Renal cortical epithelial cell (primary cell): ENCODE data around the gene MED26. TPM values are rescaled to one million over a fixed set of nuclear protein-coding genes. Genes with fewer than 3 reads are reported as not detected.

ENCODE experiments used
- DNase-seq: peaks from one replicate; pipeline ENCODE4 v3.0.0-alpha.2; 2011; ENCODE audit warnings: low read depth
- total RNA-seq: library from RNA; depleted of rRNA; stranded (reverse); fragments of >200 nt; gene quantifications from 2 replicates; pipeline ENCODE4 v1.2.3, GENCODE V29; 2014

Gene MED26
- total RNA-seq, 1 donor from 2014 or later, result 6.9 TPM

DNA sequence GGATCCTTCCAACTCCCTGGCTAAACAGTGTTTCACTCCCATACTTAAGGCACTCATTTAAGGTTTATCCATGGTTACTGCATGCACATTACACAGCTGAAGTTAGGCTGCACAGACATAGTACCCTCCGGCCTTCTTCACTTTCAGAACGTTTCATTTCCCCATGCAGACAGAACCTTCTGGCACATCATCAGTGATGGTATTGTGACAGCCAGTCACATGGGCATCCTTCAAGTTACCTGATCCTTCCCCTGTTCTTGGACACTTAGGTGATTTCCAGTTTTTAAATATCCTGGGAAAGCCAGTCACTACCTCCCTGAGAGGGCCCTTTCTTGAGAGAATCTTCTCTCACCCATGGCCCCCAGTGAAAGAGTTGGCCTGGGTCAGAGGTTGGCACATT, 22.8 kb upstream of the MED26 start:
- DNase-seq, result no peak

DNA sequence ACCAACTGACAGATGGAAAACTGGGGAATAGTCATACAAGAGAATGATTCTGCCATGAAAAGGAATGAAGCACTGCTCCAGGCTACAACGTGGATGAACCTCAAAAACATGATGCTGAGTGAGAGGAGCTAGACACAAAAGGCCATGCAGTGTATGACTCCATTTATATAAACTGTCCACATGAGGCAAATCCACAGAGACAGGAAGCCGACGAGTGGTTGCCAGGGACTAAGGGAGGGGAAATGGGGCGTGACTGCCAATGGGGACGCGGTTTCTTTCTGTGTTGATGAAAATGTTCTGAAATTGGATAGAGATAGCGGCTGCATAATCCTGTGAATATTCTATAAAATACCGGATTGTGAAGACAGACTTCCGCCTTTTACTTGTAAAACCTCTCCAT, 21.7 kb upstream of the MED26 start:
- DNase-seq, result peak; percentile 43

DNA sequence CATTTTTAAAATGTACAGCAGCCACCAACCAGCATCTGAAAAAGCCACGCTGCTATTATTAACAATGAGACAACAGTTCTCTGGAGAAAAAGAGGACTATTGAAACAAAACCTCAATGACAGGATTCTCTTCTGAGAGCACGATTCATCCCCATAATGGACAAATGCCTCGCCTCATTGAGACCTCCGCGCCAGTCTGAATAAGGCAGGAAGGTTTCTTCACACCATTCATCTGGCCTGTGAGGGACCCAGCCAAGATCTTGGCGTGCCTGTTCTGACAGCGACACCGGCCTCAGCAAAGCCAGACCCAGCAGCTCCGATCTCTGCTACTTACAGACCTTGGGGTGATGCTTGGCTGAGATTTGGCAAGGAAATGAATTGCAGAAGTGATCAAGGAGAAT, 17.1 kb upstream of the MED26 start:
- no peak for DNase-seq

DNA sequence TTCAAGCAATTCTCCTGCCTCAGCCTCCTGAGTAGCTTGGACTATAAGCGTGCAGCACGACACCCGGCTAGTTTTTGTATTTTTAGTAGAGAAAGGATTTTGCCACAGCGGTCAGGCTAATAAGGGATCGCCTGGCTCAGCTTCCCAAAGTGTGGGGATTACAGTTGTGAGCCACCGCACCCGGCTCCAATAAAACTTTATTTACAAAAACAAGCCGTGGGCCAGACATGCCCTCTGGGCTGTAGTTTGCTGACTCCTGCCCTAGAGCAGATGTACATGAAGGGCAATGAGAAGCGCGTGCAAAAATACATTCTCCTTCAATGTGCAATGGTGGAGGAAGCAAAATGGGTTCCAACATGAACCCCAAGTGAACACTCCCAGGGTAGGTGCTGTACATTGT, 13.7 kb upstream of the MED26 start:
- no peak for DNase-seq

DNA sequence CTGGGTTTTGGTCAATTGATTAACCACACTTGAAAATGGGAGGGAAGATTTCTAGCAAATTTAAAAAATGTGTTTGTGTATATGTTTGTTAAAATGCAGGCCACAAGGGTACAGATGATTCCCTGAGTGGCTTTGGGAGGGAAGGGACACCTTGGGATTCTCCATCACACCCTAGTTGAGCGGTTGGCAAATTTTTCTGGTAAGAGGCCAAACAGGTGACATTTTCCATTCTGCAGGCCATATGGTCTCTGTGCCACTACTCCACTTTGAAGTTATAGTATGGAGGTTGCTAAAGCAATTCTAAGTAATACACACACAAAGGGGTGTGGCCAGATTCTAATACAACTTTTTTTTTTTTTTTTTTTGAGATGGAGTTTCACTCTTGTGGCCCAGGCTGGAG, 12.9 kb upstream of the MED26 start:
- no peak for DNase-seq

DNA sequence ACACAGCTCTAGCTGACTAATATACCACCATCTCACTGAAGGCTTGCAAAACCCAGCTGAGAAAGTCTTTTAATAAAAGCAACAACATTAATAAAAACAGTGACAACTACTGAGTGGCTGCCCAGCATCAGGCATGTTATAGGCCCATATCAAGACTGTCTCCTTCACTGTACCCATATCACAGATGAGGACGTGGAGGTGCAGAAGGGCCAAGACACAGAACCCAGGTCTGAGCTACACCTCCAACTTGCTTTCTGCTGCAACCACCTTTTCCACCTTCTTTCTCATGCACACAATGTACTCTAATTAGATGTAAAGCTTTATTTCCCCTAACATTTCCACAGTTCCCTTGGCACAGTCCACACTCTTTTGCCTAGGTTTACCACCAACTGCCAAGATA, 10.7 kb upstream of the MED26 start:
- no peak for DNase-seq

DNA sequence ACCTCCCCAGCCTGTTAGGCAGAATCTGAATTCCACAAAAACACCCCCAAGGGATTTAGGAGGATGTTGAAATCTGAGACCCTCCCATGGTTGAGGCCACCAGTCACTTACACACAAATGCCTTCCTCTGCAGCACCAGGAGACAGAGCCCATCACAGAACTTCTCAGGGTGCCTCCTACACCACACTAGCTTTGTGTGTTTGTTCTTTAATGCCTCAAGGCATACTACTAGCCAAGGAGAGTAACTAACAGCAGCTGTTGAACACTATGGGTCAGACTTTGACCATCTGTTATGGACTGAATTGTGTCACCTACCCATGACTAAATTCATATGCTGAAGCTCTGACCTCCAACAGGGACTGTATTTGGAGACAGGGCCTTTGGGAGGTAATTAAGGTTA, 9.5 kb upstream of the MED26 start:
- DNase-seq, result no peak

DNA sequence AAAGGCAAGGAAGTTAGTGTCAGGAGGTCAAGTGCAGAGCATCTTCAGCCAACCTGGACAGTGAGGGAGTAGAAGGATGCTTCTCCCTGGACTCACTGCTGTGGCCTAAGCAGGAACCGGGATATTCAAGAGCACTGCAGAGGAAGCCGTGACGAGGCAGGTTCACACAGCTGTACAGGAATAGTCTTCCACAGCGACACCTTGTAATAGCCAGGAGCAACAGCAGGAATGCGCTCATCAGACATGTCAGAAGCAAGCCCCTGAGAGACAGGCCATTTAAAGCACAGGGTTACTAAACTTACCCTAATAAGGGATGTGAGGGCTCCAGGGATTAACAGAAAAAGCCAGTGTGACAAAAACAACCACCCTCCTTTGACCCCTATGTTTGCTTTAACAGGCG, 3.5 kb upstream of the MED26 start:
- no peak for DNase-seq

DNA sequence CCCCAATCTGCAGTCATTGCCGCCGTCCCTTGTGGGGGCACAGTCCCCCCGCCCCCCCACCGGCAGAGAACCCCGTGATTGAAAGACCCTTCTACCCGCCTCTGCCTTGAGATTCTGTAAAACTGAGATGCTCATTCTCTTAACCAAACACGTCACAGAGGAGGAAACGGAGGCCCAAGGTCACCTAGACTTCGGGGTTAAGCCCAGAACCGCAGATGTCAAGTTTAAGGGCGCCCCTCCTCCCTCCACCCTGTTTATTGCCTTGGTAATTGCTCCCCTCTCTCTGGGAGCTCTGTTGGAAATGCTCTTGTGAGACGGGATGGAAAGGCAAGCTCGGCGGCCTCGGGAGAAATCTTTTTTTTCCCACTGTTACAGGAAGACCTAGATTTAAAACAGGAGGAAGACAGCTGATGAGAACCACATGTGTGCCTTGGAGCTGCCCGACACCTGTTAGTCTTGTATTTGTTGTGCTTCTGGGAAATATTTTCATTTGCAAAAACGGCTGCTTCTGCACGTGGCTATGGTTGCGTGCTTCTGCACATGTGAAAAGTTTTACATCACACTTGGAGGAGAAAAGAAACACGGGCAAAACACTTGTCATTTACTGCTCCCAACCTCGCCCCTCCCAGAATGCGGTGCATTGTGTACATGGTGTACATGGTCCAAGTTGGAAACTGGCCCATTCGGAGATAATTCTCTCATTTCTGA, 1.1 kb upstream of the MED26 start:
- DNase-seq, result no peak

DNA sequence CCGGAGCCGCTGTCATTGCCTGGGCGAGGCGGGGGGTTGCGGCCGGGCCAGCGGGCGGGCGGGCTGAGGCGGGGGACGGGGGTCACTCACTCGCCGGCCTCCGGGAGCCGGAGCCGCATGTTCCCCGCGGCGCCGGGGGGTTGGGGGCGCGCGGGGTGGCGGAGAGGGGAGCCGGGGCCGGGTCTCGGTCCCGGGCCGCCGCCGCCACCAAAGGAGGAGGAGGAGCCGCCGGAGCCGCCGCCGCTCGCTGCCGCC, 149 bp downstream of the MED26 start:
- no peak for DNase-seq

DNA sequence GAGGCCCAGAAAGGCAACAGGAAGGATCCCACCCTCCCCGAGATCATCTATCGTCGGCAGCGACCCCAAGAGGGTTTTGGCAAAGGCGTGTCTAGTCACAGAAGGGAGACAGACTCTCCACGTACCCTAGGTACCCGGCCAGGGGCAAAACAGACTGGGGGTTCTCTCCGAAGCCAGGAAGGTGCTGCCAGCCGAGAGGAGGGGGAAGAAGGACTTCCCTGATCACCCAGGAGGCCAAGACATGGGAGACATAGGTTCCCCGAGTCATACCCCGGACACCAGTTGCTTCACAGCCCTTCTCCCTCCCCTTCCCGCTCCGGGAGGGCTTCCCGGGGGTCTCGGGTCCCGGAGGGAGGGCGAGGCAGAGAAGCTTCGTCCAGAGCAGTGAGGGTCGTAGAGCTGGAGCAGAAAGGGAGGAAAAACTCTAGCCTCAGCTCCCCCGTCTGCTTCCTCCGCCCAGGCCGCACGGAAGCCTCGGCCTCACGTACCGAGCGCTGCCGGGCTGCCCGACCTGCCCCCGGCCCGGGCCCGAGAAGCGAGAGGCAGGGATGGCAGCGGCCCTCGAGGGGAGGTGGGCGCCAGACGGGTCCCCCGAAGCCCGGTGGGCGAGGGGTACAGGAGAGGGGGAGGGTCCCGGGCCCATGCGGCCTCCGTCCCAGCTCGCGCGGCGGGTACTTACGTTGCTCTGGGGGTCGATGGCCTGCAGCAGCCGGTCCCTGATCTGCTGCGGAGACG, 644 bp downstream of the MED26 start:
- no peak for DNase-seq

DNA sequence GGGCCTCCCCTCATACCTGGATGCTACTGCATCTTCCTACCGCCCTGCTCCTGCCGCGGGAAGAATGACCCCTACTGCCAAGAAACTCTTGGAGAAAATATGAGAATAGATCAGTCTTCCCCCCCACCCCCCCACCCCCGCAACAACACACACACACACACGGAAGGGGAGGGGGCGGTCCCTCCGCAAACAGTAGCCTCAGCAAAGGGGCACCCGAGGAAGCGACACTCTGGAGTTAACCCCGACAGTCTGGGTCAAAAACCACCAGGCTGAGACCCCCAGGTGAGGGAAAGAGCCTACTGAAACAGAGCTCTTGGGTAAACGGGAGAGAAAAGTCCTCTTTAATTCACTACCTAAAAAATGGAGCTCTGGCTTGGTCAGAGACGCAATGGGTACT, 1.2 kb downstream of the MED26 start:
- no peak for DNase-seq

DNA sequence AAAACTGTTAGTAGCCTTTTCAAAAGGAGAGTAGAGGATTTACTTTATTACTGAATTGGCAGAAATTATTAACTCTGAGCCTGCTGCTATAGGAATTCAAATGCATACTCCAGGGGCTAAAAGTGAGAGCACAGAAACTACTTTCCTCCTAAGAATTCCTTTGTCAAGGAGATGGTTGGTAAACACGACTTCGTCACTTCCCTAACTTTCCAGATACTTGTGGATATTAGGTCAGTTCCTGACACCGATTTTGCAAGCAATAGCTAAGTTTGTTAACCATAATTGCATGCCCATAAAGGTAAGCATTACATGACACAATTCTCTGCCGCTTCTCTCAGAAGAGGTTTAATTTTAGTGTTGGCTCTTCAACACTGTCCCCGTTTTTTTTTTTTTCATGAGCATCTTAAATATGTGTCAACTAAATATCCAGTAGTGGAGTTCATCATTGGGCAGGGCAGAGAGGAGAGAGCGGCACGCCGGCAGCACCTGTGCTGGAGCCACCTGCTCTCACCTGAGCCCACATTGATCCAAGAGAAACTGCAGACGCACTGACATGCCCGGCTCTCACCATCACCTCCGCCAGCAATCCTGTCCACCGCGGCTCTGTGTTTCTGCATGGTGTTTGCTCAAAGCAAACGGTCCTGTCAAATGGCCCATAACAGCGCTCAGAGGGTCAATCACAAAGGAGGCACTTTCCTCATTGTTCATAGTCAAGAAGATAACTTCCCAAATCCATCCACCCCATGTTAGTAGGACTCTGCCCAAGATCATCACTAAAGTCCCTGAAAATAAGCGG, 2.6 kb downstream of the MED26 start:
- DNase-seq, result no peak

DNA sequence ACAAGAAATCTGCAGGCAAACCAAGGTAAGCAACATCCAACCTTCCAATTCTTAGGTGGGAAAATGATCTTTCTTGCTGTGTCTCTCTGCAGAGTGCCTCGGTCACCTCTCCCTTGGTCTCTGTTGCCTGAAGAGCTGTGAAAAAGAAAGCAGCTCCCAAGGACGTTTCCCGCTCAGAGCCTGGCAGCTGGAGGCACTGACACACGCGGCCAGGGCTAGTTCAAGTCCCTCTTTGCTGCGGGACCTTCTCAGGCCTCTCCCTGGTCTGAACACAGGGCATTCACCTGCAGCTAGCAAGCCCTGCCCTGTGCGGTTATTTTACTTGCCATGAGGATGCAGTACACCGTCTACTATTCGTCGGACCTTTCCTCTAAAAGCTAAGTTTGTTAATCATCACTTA, 3.8 kb downstream of the MED26 start:
- DNase-seq, result no peak

DNA sequence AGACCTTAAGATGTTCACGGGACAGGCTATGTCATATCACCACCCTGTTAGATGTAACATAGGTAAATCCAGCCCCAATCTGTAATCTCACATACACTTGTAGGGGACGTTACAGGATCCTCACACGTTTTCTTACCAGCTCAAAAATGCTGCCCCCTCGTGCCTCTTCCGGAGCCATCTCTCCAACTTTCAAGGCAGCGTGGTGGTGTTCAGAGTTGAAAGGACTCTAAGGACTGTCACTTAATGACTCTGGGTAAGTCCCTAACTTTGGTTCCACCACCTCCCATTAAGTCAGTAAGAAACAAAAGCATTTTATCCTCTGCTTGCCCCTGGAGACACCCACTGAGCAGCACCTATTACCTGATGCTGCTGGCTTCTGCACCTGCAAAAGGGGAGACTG, 4.4 kb downstream of the MED26 start:
- DNase-seq, result no peak

DNA sequence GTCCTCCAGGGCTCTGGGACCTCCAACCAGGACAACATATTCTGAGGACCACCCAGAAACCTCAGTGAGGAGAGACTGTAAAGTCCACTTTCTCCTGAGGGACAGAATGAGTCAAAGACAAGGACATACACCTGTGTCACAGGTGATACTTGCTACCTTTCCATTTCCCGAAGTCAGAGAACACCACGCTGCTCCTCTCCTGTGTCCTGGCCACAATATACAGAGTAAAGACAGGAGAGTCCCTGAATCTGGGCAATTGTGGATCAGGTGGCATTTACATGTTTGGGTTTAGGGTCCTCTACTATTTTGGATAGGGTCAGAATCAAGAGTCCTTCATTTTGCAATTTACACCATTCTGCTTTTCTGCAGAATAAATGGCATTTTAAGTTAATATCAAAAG, 4.9 kb downstream of the MED26 start:
- DNase-seq, result no peak

DNA sequence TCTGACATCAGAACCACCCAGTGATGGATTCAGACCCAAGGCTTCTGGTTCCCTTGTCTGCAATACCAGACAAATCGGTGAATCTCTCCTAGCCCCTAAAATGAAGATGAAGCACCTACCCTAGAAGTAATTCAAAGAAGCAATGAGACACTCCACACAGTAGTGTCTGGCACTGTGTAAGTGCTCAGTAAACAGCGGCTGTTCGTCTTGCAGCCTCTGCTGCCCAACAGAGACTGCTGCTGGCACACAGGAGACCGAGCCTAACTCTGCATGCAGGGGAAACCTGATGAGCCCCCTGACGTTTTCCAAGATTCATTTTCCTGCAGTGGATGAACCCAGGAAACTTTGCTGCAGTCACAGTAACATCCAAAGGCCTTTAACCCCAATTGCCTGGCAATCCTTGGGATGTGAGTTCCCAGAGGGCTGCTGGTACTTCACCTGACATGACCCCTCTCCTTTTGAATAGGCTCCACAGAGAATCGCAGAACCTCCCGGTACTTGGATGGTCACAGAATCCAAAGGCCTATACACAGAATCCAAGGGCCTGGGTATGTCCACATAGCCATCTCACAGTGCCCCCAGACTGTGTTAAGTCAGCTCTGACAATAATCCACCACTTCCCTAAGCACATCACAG, 6.7 kb downstream of the MED26 start:
- DNase-seq, result no peak

DNA sequence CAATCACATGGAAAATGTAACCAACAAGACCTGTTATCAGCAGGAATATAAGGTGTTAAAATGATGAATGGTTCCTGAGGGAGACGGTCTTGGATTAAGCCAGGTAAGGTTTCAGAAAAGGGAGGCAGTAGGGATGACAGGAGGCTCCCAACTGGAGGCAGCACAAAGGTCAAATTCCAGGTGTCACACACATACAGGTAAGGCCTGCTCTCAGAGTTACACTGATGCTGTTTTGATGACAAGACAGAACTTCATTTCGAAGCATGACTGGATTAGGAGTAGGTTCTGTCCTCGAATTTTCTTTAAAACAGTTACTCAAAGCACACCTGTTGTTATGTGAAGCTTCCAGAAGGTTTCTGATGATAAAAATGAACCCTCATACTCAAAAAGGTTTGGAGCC, 7.4 kb downstream of the MED26 start:
- DNase-seq, result no peak

DNA sequence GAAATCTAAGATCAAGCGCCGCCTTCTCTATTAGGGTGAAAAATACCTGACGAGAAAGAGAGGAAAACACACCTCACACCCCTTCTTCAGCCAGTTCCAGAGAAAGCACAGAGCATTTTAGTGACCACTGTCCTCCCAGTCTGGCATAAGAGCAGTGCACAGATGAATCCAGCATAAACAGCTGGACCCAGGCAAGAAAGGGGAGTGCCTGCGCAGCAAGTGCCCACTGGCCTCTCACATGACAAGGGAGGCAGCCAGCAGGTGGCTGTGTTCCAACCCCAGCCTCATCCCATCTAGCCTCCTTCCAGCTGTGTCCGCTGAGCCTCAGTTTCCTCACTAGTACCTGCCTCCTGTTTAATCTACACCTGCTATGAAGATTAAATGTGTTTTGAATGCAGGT, 8.0 kb downstream of the MED26 start:
- DNase-seq, result no peak

DNA sequence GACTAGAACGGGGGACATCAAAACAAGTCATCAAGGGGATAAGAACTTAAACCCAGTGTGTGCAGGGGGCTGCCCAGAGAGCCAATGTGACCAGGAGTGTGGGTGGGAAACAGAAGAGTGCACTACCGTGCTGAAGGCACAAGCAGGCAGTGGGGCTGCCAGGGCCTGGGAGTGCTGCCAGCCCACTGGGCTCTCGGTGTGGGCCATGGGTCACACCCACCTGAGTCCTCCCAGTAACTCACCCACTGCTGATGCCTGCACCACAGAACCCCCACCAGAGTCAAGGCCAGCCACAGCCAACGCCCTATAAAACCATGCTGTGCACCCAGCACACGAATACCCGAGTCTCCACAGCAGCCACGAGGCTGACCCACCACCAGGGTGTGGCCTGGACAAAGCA, 8.5 kb downstream of the MED26 start:
- DNase-seq, result no peak

DNA sequence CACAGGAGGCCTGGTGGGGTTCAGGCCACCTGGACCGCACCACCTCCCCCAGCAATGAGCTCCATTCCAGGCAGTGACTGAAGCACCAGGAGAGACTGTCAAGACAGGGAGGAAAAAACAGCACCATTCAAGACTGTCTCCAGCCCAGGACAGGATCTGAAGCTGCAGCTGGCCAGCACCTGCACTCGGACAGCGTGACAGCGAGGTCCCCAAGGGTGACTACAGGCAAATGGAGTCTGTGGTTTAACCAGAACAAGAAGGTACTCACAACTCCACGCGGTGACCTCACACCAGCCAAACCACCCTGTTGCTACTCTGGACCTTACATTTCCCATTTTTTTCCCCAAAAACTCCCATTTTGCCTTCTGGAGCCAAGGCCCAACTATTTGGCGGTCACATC, 9.8 kb downstream of the MED26 start:
- no peak for DNase-seq

DNA sequence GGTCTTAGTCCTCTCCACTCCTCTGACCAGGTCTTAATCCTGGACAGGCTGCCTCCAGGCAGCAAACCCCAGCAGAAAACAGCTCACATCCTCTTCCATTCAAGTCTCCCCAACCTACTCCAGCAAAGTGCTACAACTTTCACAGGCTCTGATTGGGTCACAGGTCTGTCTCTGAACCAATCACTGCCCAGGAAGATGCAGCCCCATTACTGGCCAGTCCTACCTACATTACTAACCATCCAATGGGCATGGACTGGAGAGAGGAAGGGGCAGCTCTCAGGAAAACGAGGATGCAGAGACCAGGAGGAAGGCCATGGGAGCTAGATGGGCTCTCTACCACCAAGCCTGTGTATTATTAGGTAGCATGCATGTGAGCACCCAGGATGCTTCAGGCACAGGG, 12.2 kb downstream of the MED26 start:
- no peak for DNase-seq

DNA sequence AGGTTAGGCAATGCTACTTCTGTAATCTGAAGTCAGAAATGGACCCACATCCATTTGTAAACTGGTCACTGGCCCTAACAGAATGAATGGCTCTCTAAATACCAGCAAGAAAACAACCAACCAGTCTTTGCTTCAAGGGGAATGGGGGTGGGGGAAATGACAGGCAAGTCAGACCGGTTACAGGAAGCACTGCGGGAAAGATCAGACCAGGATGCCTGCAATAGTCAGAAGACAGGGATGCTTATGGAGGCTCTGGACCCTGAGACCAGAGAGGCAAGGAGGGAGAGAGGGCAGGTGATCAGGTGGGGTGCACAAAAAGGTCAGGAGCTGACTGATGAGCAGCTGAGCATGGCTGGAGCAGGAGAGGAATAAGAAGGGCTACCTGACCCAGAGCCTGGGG, 13.1 kb downstream of the MED26 start:
- DNase-seq, result no peak
